Measurements from ENCODE around the gene PLA2G4D.

The PLA2G4D gene

DNA sequence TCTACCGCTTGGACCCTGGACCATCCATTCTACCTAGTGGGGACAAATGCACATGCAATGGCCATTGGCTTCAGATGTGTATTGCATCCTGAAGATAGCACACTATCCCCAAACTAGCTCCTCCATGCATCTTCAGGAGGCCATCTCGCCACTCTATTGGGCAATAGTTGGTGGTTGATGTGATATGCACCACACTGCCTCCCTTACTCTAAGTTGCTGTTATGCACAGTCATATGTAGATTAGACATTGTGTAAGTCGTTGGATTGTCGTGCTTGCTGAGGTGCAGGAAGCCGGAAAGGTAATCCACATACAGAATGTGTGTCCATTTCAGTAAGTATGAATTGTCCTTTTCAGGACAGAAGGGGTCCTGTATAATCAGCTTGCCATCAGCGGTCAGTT lies 26.7 kb upstream of the PLA2G4D start:
- no peak overlapping the region for H3K9ac ChIP-seq (ENCODE audit: low read depth, low read length)
- H3K27me3 ChIP-seq (ENCODE audit: control insufficient read depth, insufficient read depth, low read length): no peaks in the 10 kb centered on the region
- H3K9me3 ChIP-seq (ENCODE audit: control insufficient read depth, insufficient read depth, low read length): no peaks in the 10 kb centered on the region
- no peaks in the 10 kb centered on the region for H3K36me3 ChIP-seq (ENCODE audit: control insufficient read depth, insufficient read depth, low read length)
- H3K4me3 ChIP-seq (ENCODE audit: low read depth, low read length): no peak overlapping the region
- peaks cover 5% of the 10 kb centered on the region for H3K4me1 ChIP-seq (ENCODE audit: control insufficient read depth, insufficient read depth, low read length)

DNA sequence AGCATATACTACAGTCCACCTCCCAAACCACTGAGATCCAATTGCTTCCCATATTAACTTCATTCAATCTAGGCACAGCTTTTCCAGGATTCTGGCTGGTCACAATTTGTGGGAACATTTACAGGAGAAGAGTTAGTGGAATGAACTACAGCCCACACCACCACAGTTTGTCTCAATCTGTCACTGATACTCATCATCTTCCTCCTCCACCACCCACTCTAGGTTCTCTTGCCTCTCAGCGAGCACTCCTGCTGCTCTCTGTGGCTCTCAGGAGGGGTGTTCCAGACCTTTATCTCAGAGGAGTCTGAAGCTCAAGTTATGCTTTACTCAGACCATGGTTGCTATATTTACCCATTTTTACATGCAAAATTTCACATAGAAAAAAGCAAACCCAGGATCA lies 25.9 kb upstream of the PLA2G4D start:
- no peak overlapping the region for H3K4me3 ChIP-seq (ENCODE audit: low read depth, low read length)
- H3K9ac ChIP-seq (ENCODE audit: low read depth, low read length): no peak overlapping the region
- H3K4me1 ChIP-seq (ENCODE audit: control insufficient read depth, insufficient read depth, low read length): peaks cover 5% of the 10 kb centered on the region
- H3K36me3 ChIP-seq (ENCODE audit: control insufficient read depth, insufficient read depth, low read length): no peaks in the 10 kb centered on the region
- no peaks in the 10 kb centered on the region for H3K9me3 ChIP-seq (ENCODE audit: control insufficient read depth, insufficient read depth, low read length)
- H3K27me3 ChIP-seq (ENCODE audit: control insufficient read depth, insufficient read depth, low read length): no peaks in the 10 kb centered on the region

DNA sequence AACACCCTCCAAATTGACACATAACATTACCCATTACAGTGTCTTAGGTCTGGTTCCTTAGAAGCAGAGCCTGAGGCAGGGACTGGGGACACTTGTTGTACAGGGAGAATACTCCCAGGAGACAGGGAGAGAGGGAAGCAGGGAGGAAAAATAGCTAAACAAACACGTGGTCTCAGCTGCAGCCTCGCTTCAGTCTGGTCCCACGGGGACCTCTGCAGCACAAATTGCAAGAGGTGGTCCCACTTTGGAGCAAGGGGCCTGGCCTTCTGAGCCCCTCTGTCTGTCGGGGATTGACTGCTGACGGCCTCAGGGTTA lies 25.0 kb upstream of the PLA2G4D start:
- no peaks in the 10 kb centered on the region for H3K27me3 ChIP-seq (ENCODE audit: control insufficient read depth, insufficient read depth, low read length)
- H3K9me3 ChIP-seq (ENCODE audit: control insufficient read depth, insufficient read depth, low read length): no peaks in the 10 kb centered on the region
- peaks cover 5% of the 10 kb centered on the region for H3K4me1 ChIP-seq (ENCODE audit: control insufficient read depth, insufficient read depth, low read length)
- H3K4me3 ChIP-seq (ENCODE audit: low read depth, low read length): no peak overlapping the region
- H3K36me3 ChIP-seq (ENCODE audit: control insufficient read depth, insufficient read depth, low read length): no peaks in the 10 kb centered on the region
- no peak overlapping the region for H3K9ac ChIP-seq (ENCODE audit: low read depth, low read length)

DNA sequence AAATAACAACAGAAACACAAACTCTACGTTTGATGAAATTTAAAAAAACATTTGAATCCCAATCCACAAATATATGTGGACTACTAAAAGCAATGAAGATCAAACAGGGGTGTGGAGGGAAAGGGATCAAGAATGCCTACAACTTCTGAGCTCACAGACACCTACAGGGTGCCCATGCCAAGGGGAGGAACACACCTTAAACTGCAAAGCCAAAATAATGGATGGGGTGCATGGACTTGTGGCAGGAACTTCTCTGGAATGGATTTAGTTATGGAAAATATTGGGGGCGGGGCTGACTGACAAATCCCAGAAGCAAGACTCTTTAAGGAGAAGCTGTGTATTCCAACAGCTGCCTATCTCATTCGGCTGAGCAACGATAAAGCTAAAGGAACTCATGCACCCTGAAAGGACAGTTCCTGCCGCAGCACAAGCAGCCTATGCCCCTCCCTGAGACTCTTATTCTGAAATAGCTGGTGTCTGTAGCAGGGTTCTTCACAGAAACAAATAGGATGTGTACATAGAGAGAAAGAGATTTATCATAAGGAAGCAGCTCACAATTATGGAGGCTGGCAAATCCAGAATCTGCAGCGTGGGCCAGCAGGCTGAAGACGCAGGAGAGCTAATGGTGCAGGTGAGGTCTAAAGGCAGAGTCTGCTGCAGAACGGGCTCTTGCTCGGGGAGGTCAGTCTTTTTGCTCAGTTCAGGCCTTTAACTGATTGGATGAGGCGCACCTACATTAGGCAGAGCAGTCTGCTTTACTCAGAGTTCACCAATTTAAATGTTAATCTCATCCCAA lies 24.5 kb upstream of the PLA2G4D start:
- H3K4me1 ChIP-seq (ENCODE audit: control insufficient read depth, insufficient read depth, low read length): peaks cover 5% of the 10 kb centered on the region
- no peaks in the 10 kb centered on the region for H3K9me3 ChIP-seq (ENCODE audit: control insufficient read depth, insufficient read depth, low read length)
- H3K27me3 ChIP-seq (ENCODE audit: control insufficient read depth, insufficient read depth, low read length): no peaks in the 10 kb centered on the region
- H3K9ac ChIP-seq (ENCODE audit: low read depth, low read length): no peak overlapping the region
- H3K36me3 ChIP-seq (ENCODE audit: control insufficient read depth, insufficient read depth, low read length): no peaks in the 10 kb centered on the region
- peak overlapping the region; percentile 18 for H3K4me3 ChIP-seq (ENCODE audit: low read depth, low read length)

DNA sequence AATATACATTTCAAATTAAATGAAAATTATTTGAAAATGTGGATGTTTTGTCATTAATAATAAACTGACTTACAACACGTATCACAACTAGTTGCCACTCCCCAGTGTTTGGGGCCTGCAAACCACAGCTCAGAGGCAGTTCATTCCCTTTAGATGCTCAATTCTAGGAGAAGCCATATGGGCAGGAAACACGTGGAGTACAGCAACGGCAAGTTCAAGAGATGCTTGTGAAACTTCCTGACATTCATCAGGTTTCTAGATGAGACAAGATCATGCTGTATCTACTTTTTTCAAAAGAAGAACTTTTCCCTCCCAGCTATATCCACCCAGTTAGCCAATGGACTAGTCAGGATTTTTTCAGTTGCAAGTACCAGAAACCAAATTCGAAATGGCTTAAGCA lies 17.6 kb upstream of the PLA2G4D start:
- no peak overlapping the region for H3K9ac ChIP-seq (ENCODE audit: low read depth, low read length)
- H3K4me3 ChIP-seq (ENCODE audit: low read depth, low read length): no peak overlapping the region
- no peaks in the 10 kb centered on the region for H3K36me3 ChIP-seq (ENCODE audit: control insufficient read depth, insufficient read depth, low read length)
- no peaks in the 10 kb centered on the region for H3K27me3 ChIP-seq (ENCODE audit: control insufficient read depth, insufficient read depth, low read length)
- no peaks in the 10 kb centered on the region for H3K9me3 ChIP-seq (ENCODE audit: control insufficient read depth, insufficient read depth, low read length)
- no peaks in the 10 kb centered on the region for H3K4me1 ChIP-seq (ENCODE audit: control insufficient read depth, insufficient read depth, low read length)

DNA sequence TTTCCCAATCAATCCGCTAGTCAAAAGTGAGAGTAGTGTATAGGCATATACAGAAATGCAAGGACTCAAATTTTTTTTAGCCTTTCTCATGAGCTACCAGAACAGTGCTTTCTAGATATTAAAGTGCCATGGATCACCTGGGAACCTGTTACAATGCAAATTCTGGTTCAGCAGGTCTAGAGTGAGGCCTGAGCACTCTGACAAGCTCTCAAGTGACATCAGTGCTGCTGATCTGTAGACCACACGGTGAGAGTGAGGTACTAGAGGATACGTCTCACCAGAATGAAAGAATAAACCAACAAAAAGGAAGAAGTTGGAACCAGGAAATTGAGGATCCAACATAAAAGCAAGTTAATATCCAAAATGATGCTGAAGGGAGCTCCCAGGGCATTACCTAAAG lies 16.0 kb upstream of the PLA2G4D start:
- H3K9ac ChIP-seq (ENCODE audit: low read depth, low read length): no peak overlapping the region
- no peaks in the 10 kb centered on the region for H3K9me3 ChIP-seq (ENCODE audit: control insufficient read depth, insufficient read depth, low read length)
- no peaks in the 10 kb centered on the region for H3K4me1 ChIP-seq (ENCODE audit: control insufficient read depth, insufficient read depth, low read length)
- H3K27me3 ChIP-seq (ENCODE audit: control insufficient read depth, insufficient read depth, low read length): no peaks in the 10 kb centered on the region
- H3K4me3 ChIP-seq (ENCODE audit: low read depth, low read length): no peak overlapping the region
- H3K36me3 ChIP-seq (ENCODE audit: control insufficient read depth, insufficient read depth, low read length): no peaks in the 10 kb centered on the region

DNA sequence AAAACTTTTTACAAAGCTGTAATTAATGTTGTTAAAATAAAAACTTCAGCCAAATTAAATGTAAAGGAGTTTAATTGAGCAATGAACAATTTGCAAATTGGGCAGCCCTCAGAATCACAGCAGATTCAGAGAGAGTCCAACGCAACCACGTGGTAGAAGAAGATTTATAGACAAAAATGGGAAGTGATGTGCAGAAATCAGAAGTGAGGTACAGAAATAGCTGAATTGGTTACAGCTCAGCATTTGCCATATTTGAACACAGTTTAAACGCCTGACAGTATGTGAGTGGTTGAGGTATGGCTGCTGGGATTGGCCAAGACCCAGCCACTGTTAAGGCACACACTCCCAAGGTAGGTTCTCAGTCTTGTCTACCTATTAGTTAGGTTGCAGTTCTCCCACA lies 14.4 kb upstream of the PLA2G4D start:
- Histone ChIP-seq H3K9me3 (ENCODE audit: control insufficient read depth, insufficient read depth, low read length) (no peaks in the 10 kb centered on the region), H3K4me3 (ENCODE audit: low read depth, low read length) (no peak overlapping the region), H3K27me3 (ENCODE audit: control insufficient read depth, insufficient read depth, low read length) (no peaks in the 10 kb centered on the region), H3K36me3 (ENCODE audit: control insufficient read depth, insufficient read depth, low read length) (no peaks in the 10 kb centered on the region), H3K4me1 (ENCODE audit: control insufficient read depth, insufficient read depth, low read length) (no peaks in the 10 kb centered on the region), H3K9ac (ENCODE audit: low read depth, low read length) (no peak overlapping the region)

DNA sequence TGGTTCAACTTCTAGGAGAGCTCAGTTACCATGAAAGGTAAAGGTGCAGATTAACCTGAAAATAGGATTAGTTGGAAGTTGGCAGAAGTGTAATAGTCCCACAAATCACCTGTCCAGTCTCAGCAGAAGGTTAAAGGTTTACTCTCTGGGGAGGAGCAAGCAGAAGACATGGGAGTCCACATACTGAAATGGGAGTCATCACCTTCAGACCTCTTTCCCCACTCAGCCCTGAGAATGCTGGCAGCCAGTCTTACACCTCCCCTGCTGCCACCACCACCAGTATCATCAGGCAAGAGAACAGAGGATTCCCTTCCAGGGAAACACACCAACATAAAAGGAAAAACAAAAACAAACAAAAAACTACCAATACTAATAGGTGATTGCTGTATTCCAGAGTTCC lies 13.8 kb upstream of the PLA2G4D start:
- no peak overlapping the region for H3K9ac ChIP-seq (ENCODE audit: low read depth, low read length)
- no peak overlapping the region for H3K4me3 ChIP-seq (ENCODE audit: low read depth, low read length)
- no peaks in the 10 kb centered on the region for H3K9me3 ChIP-seq (ENCODE audit: control insufficient read depth, insufficient read depth, low read length)
- no peaks in the 10 kb centered on the region for H3K36me3 ChIP-seq (ENCODE audit: control insufficient read depth, insufficient read depth, low read length)
- H3K4me1 ChIP-seq (ENCODE audit: control insufficient read depth, insufficient read depth, low read length): no peaks in the 10 kb centered on the region
- no peaks in the 10 kb centered on the region for H3K27me3 ChIP-seq (ENCODE audit: control insufficient read depth, insufficient read depth, low read length)

DNA sequence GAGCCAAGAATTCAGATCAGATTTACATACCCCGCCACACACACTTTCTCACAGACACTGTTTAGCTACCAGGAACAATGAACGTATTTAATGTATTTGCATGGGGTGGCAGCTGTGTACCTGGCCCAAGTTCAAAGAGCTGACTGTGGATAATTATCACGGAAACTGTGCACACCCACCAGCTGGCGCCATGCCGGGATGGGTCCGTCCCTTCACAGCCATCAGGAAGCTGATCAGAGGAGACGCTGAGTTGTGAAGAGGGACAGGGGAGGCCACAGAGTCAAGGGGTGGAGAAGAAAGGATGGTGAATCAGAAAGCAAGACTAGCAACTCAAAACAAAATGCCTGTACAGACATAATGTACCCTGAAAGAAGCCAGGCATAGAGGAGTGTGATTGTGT lies 13.1 kb upstream of the PLA2G4D start:
- no peaks in the 10 kb centered on the region for H3K36me3 ChIP-seq (ENCODE audit: control insufficient read depth, insufficient read depth, low read length)
- no peaks in the 10 kb centered on the region for H3K27me3 ChIP-seq (ENCODE audit: control insufficient read depth, insufficient read depth, low read length)
- no peaks in the 10 kb centered on the region for H3K9me3 ChIP-seq (ENCODE audit: control insufficient read depth, insufficient read depth, low read length)
- no peaks in the 10 kb centered on the region for H3K4me1 ChIP-seq (ENCODE audit: control insufficient read depth, insufficient read depth, low read length)
- no peak overlapping the region for H3K4me3 ChIP-seq (ENCODE audit: low read depth, low read length)
- no peak overlapping the region for H3K9ac ChIP-seq (ENCODE audit: low read depth, low read length)

DNA sequence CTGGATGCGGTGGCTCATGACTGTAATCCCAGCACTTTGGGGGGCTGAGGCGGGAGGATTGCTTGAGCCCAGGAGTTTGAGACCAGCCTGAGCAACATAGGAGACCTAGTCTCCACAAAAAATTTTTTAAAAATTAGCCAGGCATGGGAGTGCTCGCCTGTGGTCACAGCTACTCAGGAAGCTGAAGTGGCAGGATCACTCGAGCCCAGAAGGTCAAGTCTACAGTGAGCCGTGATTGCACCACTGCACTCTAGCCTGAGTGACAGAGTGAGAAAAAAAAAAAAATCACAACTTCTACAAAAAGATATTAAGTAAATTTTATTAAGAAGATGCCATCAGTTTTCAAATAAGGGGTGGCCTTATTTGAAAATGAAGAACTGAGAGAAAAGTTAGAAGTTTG lies 11.9 kb upstream of the PLA2G4D start:
- H3K4me3 ChIP-seq (ENCODE audit: low read depth, low read length): no peak overlapping the region
- H3K4me1 ChIP-seq (ENCODE audit: control insufficient read depth, insufficient read depth, low read length): no peaks in the 10 kb centered on the region
- no peaks in the 10 kb centered on the region for H3K36me3 ChIP-seq (ENCODE audit: control insufficient read depth, insufficient read depth, low read length)
- H3K27me3 ChIP-seq (ENCODE audit: control insufficient read depth, insufficient read depth, low read length): no peaks in the 10 kb centered on the region
- no peaks in the 10 kb centered on the region for H3K9me3 ChIP-seq (ENCODE audit: control insufficient read depth, insufficient read depth, low read length)
- no peak overlapping the region for H3K9ac ChIP-seq (ENCODE audit: low read depth, low read length)

DNA sequence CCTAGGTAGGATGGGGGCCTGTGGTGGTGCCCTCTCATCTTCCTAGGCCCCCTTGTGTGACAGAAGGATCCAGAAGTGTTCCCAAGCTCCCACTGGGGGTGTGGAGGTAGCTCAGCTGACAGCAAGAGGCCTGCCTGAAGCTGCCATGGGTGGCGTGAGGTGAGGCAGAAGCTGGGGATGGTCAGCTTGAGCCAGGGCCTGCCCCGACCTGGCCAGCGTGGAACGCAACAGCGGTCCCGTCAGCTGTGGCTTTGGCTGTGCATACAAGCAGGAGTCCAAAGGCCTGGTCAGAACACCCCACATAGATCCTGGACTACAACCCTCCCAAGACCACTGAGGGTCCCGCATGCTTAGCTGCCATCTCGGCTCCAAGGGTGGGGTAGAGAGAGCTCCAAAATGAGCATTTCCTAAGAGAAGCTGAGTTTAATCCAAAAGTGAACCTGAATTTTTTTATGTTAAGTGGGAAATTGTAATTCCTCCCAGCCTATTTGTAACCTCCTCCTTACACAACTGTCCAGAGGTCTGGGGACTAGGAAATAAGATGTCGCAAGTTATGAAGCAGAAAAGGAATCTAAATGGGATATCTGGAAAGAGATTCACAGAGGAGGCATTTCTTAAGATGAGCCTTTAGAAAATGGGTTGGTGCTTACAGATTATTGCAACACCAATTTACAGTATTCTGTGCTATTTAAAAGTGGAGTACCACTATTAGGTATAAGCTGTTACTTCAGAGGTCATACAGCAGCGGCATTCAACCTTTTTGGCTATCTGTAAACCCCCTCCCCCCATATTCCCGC lies 9.9 kb upstream of the PLA2G4D start:
- Histone ChIP-seq H3K36me3 (ENCODE audit: control insufficient read depth, insufficient read depth, low read length) (no peaks in the 10 kb centered on the region), H3K9me3 (ENCODE audit: control insufficient read depth, insufficient read depth, low read length) (no peaks in the 10 kb centered on the region), H3K4me1 (ENCODE audit: control insufficient read depth, insufficient read depth, low read length) (no peaks in the 10 kb centered on the region), H3K4me3 (ENCODE audit: low read depth, low read length) (no peak overlapping the region), H3K9ac (ENCODE audit: low read depth, low read length) (no peak overlapping the region), H3K27me3 (ENCODE audit: control insufficient read depth, insufficient read depth, low read length) (no peaks in the 10 kb centered on the region)

DNA sequence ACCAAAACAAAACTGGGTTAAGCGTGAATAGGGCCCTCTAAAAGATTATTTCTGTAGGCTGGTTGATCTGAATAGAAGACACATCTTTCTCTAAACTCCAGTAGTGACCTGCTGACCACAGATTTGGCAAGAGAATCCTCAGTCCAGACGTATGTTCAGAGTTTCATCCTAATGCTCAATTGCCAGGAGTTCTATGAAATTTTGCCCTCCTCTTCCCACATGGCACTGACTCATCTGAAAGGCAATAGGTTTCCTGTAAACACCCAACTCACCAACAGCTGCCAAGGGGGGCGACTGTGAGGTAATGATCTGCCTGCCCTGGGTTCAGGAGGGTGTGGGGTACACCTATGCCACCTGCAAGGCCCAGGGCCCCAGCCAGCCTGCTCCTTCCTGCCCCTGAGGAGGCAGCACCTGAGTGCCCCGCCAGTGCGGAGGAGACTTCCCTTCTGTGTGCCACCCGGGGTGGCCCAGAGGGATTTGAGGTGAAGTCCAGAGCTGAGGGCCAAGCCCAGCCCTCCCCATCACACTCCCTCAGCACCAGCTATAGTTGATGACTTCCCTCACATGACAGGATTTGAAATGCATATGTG lies 8.4 kb upstream of the PLA2G4D start:
- Histone ChIP-seq H3K9me3 (ENCODE audit: control insufficient read depth, insufficient read depth, low read length) (no peaks in the 10 kb centered on the region), H3K27me3 (ENCODE audit: control insufficient read depth, insufficient read depth, low read length) (no peaks in the 10 kb centered on the region), H3K4me3 (ENCODE audit: low read depth, low read length) (no peak overlapping the region), H3K36me3 (ENCODE audit: control insufficient read depth, insufficient read depth, low read length) (no peaks in the 10 kb centered on the region), H3K9ac (ENCODE audit: low read depth, low read length) (no peak overlapping the region), H3K4me1 (ENCODE audit: control insufficient read depth, insufficient read depth, low read length) (no peaks in the 10 kb centered on the region)
